K562 (cell line): ENCODE results near the gene ERC2.

Experiments used
- IRF1 ChIP-seq: sonication (generic); formaldehyde crosslinking; IDR thresholded peaks from 2 replicates; pipeline ENCODE4 v1.8.0; 2022; ENCODE audit warnings: missing genetic modification reagents, mild to moderate bottlenecking, borderline replicate concordance
- ZNF24 ChIP-seq: fragments of 450-650 bp; IDR thresholded peaks from 2 replicates; pipeline ENCODE4 v1.6.1; 2016

GRCh38 chr3:55621026-55621422 lies 847.2 kb downstream of the ERC2 start:
- TF ChIP-seq ZNF24 (no peak), IRF1 (no peak)
